ENCODE data around the gene NBAS.

NBAS gene

DNA sequence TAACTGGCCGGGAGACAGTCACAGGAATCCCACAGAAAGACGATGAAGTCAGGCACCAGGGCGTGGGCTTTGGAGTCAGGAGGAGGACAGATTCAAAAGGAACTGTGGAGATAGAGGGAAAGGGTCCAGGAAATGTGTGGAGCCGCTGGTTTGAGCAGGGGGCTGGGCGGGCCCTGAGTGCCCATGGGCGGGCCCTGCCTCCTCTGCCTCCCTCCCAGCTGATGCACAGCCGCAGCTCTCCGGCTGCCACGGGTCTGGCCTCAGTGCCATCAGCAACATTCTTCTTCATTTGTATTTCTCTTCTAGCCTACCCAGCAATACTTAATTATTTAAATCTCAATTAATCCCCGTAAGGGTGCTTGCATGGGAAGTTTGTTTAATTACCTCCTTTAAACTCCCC is 432.3 kb downstream of the NBAS start:
- no peak for DNase-seq (ENCODE audit: low read depth in 2 of 2)

DNA sequence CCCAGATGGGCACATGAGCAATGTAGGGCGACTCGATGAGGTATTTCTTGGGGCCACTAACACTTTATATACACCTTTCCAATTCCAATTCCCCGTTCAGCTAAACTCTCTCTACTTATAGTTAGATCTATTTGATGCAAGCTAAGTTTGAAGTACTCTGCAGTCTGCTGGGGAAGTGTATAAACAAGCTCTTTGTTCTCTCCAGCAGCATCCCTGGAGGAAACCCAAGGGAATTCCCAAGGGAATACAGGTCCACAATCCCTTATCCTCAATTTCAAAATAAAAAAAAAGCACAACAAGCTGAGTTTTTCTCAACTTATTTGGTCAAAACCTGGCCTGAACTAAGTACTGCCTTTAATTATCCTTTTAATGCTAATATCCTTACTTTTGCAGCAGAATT is 433.3 kb downstream of the NBAS start:
- no peak for DNase-seq (ENCODE audit: low read depth in 2 of 2)

DNA sequence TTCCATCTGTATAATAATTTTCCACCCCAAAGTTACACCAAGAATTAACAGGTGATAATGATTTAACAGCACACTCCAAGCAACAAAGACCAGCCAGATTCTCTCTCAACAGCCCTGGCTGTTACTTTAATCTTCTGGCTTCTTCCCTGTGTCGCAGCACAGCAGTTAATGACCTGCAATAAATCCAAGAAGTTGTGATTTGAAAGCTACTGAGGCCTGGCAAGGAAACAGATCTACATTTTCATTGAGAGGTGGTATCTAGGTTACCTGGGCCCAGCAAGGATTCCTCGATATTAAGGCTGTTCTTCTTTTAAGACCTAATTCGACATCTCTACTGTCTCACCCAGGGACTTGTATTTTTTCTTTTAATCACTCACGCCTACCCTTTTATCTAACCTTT is 433.8 kb downstream of the NBAS start:
- no peak for DNase-seq (ENCODE audit: low read depth in 2 of 2)

GRCh38 chr2:15126373-15126772 is 434.8 kb downstream of the NBAS start:
- no peak for DNase-seq (ENCODE audit: low read depth in 2 of 2)

DNA sequence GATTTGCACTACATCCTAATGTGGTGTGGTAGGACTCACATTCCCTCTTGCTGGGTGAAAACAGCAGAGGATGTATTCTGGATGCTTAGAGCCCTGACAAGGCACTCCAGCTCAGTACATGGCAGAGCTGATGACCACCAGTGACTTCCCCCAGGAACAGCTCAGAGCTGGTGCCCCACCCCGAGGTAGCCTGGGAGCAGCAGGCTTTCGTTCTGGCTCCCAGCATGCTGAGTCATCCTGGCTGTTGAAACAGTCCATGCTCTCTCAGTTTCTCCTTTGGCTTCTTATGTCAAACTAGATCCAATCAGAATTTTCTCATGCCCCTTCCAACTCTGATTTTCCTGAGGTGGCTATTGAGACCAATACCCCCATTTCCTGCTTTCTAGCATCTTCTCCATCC is 438.2 kb downstream of the NBAS start:
- DNase-seq (ENCODE audit: low read depth in 2 of 2), result no peak

- DNase-seq (ENCODE audit: low read depth in 2 of 2), result no peak
Measured at GRCh38 chr2:15120631-15121030, 440.5 kb downstream of the NBAS start.

GRCh38 chr2:15119722-15120175 is 441.4 kb downstream of the NBAS start:
- no peak for DNase-seq (ENCODE audit: low read depth in 2 of 2)

GRCh38 chr2:15117409-15118050 is 443.6 kb downstream of the NBAS start:
- no peak for DNase-seq (ENCODE audit: low read depth in 2 of 2)

Measured in stimulated activated CD8-positive, alpha-beta memory T cell treated with anti-CD3 and anti-CD28 coated beads, Interleukin-15, amount 100 ng/mL, for 4 hours (primary cell).